Measurements from ENCODE around the gene PPP2CA.

Gene PPP2CA

DNA sequence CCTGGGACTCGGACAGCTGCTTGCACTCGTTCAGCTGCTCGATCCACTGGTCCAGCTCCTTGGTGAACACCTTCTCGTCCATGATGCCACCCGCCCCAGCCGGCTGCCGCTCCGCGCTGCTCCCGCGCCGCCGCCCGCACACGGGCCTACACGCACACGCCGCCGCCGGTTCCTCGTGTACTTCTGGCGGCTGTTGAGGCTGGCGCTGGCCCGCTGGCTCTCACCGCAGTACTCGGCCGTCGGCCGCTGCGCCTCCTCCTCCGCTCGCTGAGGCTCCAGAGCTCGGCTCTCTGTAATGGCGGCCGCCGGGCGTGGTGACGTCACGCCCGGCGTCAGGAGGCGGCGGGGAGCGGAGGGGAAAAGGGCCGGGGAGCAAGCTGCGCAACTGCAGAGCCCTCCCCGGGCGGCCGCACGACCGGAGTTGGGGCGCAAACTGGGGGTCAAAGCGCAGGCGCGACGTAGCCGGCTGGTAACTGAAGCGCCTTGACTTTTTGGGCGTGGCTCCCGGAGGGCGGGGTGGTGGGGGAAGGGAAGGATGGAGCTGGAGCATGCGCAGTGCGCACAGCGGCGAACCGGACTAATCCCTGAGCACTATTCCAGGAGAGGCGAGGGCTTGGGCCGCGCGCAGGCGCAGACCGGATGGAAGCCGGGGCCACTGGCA is at the start of gene PPP2CA:
PPP2CA (minus strand) TSS at position 294 of the 661 bp plus-strand sequence; CDS start at position 82, 212 bp downstream.
- Histone ChIP-seq H3K36me3 (replicated peaks) (peaks cover 3% of the 10 kb centered on the region), H3K27ac (peak within 1 kb of the TSS; percentile 97), H3K27me3 (replicated peaks) (no peaks in the 10 kb centered on the region), H3K4me3 (ENCODE audit: low read depth, low read length) (peak within 1 kb of the TSS; percentile 92)
- in situ Hi-C loops (cut with HindIII; ENCODE audit: low pct_ligation_motif_present, low sequenced_read_pairs), result no loop called here
- peak; percentile 98 for DNase-seq
- TF ChIP-seq, protein P1, sequence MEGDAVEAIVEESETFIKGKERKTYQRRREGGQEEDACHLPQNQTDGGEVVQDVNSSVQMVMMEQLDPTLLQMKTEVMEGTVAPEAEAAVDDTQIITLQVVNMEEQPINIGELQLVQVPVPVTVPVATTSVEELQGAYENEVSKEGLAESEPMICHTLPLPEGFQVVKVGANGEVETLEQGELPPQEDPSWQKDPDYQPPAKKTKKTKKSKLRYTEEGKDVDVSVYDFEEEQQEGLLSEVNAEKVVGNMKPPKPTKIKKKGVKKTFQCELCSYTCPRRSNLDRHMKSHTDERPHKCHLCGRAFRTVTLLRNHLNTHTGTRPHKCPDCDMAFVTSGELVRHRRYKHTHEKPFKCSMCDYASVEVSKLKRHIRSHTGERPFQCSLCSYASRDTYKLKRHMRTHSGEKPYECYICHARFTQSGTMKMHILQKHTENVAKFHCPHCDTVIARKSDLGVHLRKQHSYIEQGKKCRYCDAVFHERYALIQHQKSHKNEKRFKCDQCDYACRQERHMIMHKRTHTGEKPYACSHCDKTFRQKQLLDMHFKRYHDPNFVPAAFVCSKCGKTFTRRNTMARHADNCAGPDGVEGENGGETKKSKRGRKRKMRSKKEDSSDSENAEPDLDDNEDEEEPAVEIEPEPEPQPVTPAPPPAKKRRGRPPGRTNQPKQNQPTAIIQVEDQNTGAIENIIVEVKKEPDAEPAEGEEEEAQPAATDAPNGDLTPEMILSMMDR (IDR thresholded peaks at IDR 0.05; ENCODE audit: low read depth, low read length, missing control alignments), result no peak

DNA sequence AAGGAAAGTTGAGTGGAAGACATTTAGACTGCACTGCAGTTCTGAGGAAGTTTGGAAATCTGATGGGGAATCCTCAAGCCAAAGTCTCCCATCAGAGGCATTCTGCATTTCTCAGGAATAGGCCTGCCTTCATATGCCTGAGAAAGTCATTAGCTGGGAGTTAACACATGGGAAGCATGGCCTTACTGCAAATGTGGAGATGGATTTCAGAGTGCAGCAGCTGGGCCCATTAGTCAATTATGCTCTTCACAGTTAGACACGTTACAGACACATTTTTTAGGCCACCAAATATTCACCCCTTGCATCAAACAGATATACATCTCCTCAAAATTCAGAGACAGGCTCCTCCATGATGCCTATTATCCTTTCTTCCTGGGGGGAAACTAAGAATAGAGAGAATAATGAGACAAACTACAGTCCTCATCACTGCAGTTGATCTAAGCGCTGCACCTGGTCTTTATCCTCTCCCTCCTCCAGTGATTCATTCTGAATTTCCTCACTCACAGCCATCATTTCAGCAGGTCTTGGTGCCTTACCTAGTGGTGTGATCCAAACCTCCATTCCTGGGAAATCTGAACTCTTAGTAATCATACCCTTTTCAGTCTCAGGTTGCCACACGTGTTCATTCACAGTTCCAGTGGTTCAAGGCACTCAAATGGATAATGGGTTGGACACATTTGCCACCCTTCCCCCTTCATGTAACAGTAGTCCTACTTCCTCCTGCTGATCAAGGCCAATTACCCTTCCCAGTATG is 47.9 kb upstream of the PPP2CA start:
- Histone ChIP-seq H3K27me3 (replicated peaks) (no peaks in the 10 kb centered on the region), H3K36me3 (replicated peaks) (no peaks in the 10 kb centered on the region), H3K27ac (no peak overlapping the region), H3K4me3 (ENCODE audit: low read depth, low read length) (no peak overlapping the region)
- no peak for DNase-seq
- in situ Hi-C loops (cut with HindIII; ENCODE audit: low pct_ligation_motif_present, low sequenced_read_pairs), result no loop called here
- TF ChIP-seq, protein P1 (IDR thresholded peaks at IDR 0.05; ENCODE audit: low read depth, low read length, missing control alignments), result no peak

DNA sequence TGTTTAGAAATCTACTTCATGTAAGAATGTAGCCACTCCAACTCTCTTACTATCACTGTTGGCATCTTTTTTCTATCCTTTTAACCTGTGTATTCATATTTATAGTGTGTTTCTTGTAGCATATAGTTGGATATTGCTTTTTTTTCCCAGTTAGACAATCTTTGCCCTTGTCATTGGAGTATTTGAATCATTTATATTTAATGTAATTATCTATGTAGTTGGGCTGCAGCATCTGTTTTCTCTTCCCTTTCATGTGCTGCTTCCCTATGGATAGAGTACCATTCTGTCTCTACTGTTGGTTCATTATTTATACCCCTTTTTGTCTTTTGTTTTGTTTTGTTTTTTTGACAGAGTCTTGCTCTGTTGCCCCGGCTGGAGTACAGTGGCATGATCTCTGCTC is 45.2 kb upstream of the PPP2CA start:
- Histone ChIP-seq H3K27me3 (replicated peaks) (no peaks in the 10 kb centered on the region), H3K27ac (no peak overlapping the region), H3K4me3 (ENCODE audit: low read depth, low read length) (no peak overlapping the region), H3K36me3 (replicated peaks) (no peaks in the 10 kb centered on the region)
- no peak for DNase-seq
- in situ Hi-C loops (cut with HindIII; ENCODE audit: low pct_ligation_motif_present, low sequenced_read_pairs), result no loop called here
- TF ChIP-seq, protein P1 (IDR thresholded peaks at IDR 0.05; ENCODE audit: low read depth, low read length, missing control alignments), result no peak

DNA sequence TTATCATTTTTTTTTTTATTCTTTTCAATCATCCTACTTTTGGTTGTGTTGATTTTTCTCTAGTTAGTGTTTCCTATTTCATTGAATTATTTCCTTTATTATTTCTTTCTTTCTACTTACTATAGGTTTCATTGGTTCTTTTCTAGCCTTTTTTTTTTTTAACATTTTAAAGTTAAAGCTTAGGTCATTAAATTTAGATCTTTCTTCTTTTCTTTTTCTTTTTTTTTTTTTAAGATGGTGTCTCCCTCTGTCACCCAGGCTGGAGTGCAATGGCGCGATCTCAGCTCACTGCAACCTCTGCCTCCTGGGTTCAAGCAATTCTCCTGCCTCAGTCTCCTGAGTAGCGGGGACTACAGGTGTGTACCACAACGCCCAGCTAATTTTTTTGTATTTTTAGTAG is 43.0 kb upstream of the PPP2CA start:
- Histone ChIP-seq H3K27ac (no peak overlapping the region), H3K4me3 (ENCODE audit: low read depth, low read length) (no peak overlapping the region), H3K27me3 (replicated peaks) (no peaks in the 10 kb centered on the region), H3K36me3 (replicated peaks) (no peaks in the 10 kb centered on the region)
- no peak for DNase-seq
- TF ChIP-seq, protein P1 (IDR thresholded peaks at IDR 0.05; ENCODE audit: low read depth, low read length, missing control alignments), result no peak
- in situ Hi-C loops (cut with HindIII; ENCODE audit: low pct_ligation_motif_present, low sequenced_read_pairs), result no loop called here

DNA sequence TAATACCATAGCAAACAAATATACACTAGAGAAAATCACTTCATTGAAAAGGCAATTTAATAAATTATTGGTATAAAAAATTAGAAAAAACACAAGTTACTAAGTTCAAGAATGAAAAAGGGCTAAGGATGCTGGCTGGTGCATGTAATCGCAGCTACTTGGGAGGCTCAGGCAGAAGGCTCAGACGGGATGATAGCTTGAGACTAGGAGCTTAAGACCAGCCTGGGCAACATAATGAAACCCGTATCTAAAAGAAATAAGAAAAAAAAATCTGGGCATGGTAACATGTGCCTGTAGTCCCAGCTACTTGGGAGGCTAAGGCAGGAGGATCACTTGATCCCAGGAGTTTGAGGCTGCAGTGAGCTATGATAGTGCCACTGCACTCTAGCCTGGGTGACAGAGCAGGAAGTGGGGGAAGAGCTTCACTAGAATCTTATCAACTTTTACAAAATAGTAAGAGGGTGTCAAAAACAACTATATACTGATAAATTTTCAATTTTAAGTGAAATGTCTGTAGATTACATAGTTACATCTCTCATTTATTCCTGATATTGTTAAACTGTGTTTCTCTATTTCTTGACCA is 42.2 kb upstream of the PPP2CA start:
- DNase-seq, result no peak
- in situ Hi-C loops (cut with HindIII; ENCODE audit: low pct_ligation_motif_present, low sequenced_read_pairs), result no loop called here
- H3K36me3 ChIP-seq (replicated peaks), result no peaks in the 10 kb centered on the region
- no peaks in the 10 kb centered on the region for H3K27me3 ChIP-seq (replicated peaks)
- H3K27ac ChIP-seq, result no peak overlapping the region
- H3K4me3 ChIP-seq (ENCODE audit: low read depth, low read length), result no peak overlapping the region
- TF ChIP-seq, protein P1 (IDR thresholded peaks at IDR 0.05; ENCODE audit: low read depth, low read length, missing control alignments), result no peak

All from brain microvascular endothelial cell (primary cell).